Neural cell (in vitro differentiated cells): ENCODE results near the gene SOCS3.

Experiments
- EZH2 ChIP-seq: fragments of 200-600, 300-800 bp; shearing (Covaris generic), sonication (generic); IDR thresholded peaks from 2 replicates; pipeline ENCODE4 v1.6.1; 2014; ENCODE audit warnings: antibody characterized with exemption, low read length, borderline replicate concordance, mild to moderate bottlenecking; ENCODE audit not compliant: insufficient read depth, poor library complexity, severe bottlenecking
- MXI1 ChIP-seq: fragments of 450-650 bp; conservative IDR thresholded peaks from 2 replicates; pipeline ENCODE4 v1.6.1; 2014; ENCODE audit warnings: antibody characterized with exemption, mild to moderate bottlenecking; ENCODE audit not compliant: poor library complexity, severe bottlenecking
- RAD21 ChIP-seq: fragments of 450-650 bp; conservative IDR thresholded peaks from 2 replicates; pipeline ENCODE4 v1.6.1; 2014; ENCODE audit warnings: antibody characterized with exemption, mild to moderate bottlenecking, moderate library complexity

GRCh38 chr17:78399028-78399692, 39.3 kb upstream of the SOCS3 start:
- no peak for TF ChIP-seq RAD21
- TF ChIP-seq EZH2: no peak
- no peak for TF ChIP-seq MXI1
